Effector CD8-positive, alpha-beta T cell (primary cell): ENCODE data around the gene PRKG1.
"Not testable (repeated sequence)": the region's sequence is repeated elsewhere in the genome, so short reads cannot be mapped to it uniquely, and the experiment has no call there.

Experiments used
- DNase-seq: peaks from one replicate; lab custom pipeline; 2025; lab: John Stamatoyannopoulos, UW

The PRKG1 gene

GRCh38 chr10:51656503-51656902, 582.2 kb downstream of the PRKG1 start:
- DNase-seq: no peak

GRCh38 chr10:51658000-51658399, 583.7 kb downstream of the PRKG1 start:
- DNase-seq: no peak

GRCh38 chr10:51659344-51659743, 585.1 kb downstream of the PRKG1 start:
- DNase-seq: no peak

- no peak for DNase-seq
Measured at GRCh38 chr10:51663086-51663485, 588.8 kb downstream of the PRKG1 start.

GRCh38 chr10:51666456-51666855, 592.2 kb downstream of the PRKG1 start:
- DNase-seq: no peak

GRCh38 chr10:51667678-51668335, 593.5 kb downstream of the PRKG1 start:
- no peak for DNase-seq

- DNase-seq: no peak
Measured at GRCh38 chr10:51668336-51668689, 594.0 kb downstream of the PRKG1 start.

- no peak for DNase-seq
Measured at GRCh38 chr10:51669041-51669440, 594.8 kb downstream of the PRKG1 start.

GRCh38 chr10:51672039-51672535, 597.8 kb downstream of the PRKG1 start:
- DNase-seq: no peak

GRCh38 chr10:51675088-51675487, 600.8 kb downstream of the PRKG1 start:
- DNase-seq: no peak

GRCh38 chr10:51679841-51680240, 605.6 kb downstream of the PRKG1 start:
- DNase-seq: no peak

- DNase-seq: no peak
Measured at GRCh38 chr10:51683031-51683691, 608.9 kb downstream of the PRKG1 start.

- no peak for DNase-seq
Measured at GRCh38 chr10:51685768-51686167, 611.5 kb downstream of the PRKG1 start.

- DNase-seq: no peak
Measured at GRCh38 chr10:51687296-51687695, 613.0 kb downstream of the PRKG1 start.

GRCh38 chr10:51688826-51689225, 614.5 kb downstream of the PRKG1 start:
- DNase-seq: not testable (repeated sequence)

- no peak for DNase-seq
Measured at GRCh38 chr10:51689536-51689935, 615.2 kb downstream of the PRKG1 start.

GRCh38 chr10:51691135-51691534, 616.8 kb downstream of the PRKG1 start:
- DNase-seq: no peak

GRCh38 chr10:51694086-51694768, 619.9 kb downstream of the PRKG1 start:
- no peak for DNase-seq

GRCh38 chr10:51696251-51696650, 622.0 kb downstream of the PRKG1 start:
- DNase-seq: no peak

GRCh38 chr10:51698473-51699063, 624.3 kb downstream of the PRKG1 start:
- no peak for DNase-seq

- DNase-seq: no peak
Measured at GRCh38 chr10:51699145-51699474, 624.8 kb downstream of the PRKG1 start.

GRCh38 chr10:51699475-51700227, 625.4 kb downstream of the PRKG1 start, which contains the start of gene CSTF2T:
Gene CSTF2T (minus strand): TSS chr10:51699595. CDS start chr10:51699549, 46 bp downstream.
- peak; percentile 86 for DNase-seq
